ENCODE measurements around the gene KRT26.

DNA sequence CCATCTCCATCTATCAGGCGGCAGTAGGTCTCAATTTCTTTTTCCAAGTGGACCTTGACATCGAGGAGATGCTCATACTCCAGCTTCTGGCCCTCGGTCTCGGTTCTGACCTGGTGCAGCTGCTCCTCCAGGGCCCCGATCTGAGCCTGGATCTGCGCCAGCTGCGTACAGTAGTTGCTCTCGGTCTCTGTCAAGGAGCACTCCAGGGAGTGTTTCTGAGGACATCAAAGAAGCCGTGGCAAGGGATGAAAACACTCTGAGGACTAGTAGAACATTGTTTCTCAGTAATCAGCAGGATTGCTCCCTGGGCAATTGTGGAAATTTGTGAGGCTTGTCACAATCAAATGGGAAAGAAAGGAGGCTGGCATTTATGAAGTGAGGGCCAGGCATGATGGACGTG lies 21.8 kb upstream of the KRT26 start:
- TF ChIP-seq, protein P1, sequence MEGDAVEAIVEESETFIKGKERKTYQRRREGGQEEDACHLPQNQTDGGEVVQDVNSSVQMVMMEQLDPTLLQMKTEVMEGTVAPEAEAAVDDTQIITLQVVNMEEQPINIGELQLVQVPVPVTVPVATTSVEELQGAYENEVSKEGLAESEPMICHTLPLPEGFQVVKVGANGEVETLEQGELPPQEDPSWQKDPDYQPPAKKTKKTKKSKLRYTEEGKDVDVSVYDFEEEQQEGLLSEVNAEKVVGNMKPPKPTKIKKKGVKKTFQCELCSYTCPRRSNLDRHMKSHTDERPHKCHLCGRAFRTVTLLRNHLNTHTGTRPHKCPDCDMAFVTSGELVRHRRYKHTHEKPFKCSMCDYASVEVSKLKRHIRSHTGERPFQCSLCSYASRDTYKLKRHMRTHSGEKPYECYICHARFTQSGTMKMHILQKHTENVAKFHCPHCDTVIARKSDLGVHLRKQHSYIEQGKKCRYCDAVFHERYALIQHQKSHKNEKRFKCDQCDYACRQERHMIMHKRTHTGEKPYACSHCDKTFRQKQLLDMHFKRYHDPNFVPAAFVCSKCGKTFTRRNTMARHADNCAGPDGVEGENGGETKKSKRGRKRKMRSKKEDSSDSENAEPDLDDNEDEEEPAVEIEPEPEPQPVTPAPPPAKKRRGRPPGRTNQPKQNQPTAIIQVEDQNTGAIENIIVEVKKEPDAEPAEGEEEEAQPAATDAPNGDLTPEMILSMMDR (optimal IDR thresholded peaks at IDR 0.05 in 1 of 3, IDR thresholded peaks at IDR 0.05 in 1 of 3, conservative IDR thresholded peaks at IDR 0.05 in 1 of 3; ENCODE audit: extremely low read depth in 1 of 3, insufficient read depth in 2 of 3, low read length in 3 of 3) = no peak
- no peak for TF ChIP-seq EZH2 (IDR thresholded peaks at IDR 0.05; ENCODE audit: low read length)

Measured in keratinocyte (primary cell).